Urothelium cell line (cell line): ENCODE measurements around the gene PCDHA8.
"Not testable (repeated sequence)": the region's sequence is repeated elsewhere in the genome, so short reads cannot be mapped to it uniquely, and the experiment has no call there.

ENCODE experiments used
- DNase-seq: peaks from one replicate; pipeline ENCODE4 v3.0.0; 2011; ENCODE audit warnings: low spot score, mixed read lengths
- FAIRE-seq: peaks from 2 replicates; lab custom pipeline; 2011; peaks lifted over from hg19 to GRCh38; lab: Jason Lieb, UNC

PCDHA8 gene

DNA sequence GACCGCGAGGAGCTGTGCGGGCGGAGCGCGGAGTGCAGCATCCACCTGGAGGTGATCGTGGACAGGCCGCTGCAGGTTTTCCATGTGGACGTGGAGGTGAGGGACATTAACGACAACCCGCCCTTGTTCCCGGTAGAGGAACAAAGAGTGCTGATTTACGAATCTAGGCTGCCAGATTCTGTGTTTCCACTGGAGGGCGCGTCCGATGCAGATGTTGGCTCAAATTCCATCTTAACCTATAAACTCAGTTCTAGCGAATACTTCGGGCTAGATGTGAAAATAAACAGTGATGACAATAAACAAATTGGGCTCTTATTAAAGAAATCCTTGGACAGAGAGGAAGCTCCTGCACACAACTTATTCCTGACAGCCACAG lies 12.6 kb upstream of the PCDHA8 start:
- FAIRE-seq (no peak), DNase-seq (peak; percentile 28)

- not testable (repeated sequence) for FAIRE-seq, DNase-seq
These were observed 11.2 kb upstream of the PCDHA8 start for GRCh38 chr5:140829511-140830501.

DNA sequence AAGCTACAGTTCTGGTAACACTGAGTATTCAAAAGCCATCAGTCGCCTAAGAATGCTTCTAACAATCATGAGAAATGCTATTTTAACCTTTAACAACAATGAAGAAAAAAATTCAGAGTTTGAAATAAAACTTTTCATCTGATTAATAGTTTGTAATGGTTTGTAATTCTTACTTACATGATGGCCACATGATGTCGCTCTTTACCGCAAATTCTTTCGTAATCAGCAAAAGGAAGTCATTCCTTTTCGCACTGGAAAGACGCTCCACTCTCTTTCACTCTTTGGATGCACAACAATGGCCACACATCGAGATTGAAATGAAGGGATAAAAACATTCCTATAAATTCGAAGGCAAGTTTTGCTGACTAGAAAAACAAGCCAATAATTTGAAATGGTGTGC lies 7.0 kb upstream of the PCDHA8 start, which contains the start of gene PCDHA7:
Gene PCDHA7 (plus strand): TSS at position 277 of the 400 bp plus-strand sequence. CDS start 115 bp downstream, at position 392.
- DNase-seq (no peak), FAIRE-seq (no peak)

- FAIRE-seq, DNase-seq: not testable (repeated sequence)
These were observed 6.5 kb upstream of the PCDHA8 start for GRCh38 chr5:140834439-140835008.

- FAIRE-seq: no peak
These were observed 5.1 kb upstream of the PCDHA8 start for GRCh38 chr5:140835622-140836510.

DNA sequence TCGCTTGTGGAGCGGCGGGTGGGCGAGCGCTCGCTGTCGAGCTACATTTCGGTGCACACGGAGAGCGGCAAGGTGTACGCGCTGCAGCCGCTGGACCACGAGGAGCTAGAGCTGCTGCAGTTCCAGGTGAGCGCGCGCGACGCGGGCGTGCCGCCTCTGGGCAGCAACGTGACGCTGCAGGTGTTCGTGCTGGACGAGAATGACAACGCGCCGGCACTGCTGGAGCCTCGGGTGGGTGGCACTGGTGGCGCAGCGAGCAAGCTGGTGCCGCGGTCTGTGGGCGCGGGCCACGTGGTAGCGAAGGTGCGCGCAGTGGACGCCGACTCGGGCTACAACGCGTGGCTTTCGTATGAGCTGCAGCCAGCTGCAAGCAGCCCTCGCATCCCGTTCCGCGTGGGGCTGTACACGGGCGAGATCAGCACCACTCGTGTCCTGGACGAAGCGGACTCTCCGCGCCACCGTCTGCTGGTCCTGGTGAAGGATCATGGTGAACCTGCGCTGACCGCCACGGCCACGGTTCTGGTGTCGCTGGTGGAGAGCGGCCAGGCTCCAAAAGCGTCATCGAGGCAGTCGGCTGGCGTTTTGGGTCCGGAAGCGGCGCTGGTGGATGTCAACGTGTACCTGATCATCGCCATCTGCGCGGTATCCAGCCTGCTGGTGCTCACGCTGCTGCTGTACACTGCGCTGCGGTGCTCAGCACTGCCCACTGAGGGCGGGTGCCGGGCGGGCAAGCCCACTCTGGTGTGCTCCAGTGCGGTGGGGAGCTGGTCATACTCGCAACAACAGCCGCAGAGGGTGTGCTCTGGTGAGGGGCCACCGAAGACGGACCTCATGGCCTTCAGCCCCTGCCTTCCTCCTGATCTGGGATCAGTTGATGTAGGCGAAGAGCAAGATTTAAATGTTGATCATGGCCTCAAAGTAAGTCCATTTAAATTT lies 2.1 kb downstream of the PCDHA8 start:
- no peak for DNase-seq
- no peak for FAIRE-seq

More at GRCh38 chr5:140835622-140836510, 5.1 kb upstream of the PCDHA8 start:
- no peak for DNase-seq

- not testable (repeated sequence) for FAIRE-seq, DNase-seq
These were observed 7.4 kb downstream of the PCDHA8 start, which contains the start of gene PCDHA9 for GRCh38 chr5:140848139-140849102. Gene PCDHA9, plus strand, starts transcription at chr5:140848382. Its CDS starts 114 bp downstream, at chr5:140848496.

GRCh38 chr5:140849831-140850634 lies 9.0 kb downstream of the PCDHA8 start:
- not testable (repeated sequence) for DNase-seq
- peak; percentile 9 for FAIRE-seq

GRCh38 chr5:140855772-140856674 lies 15.0 kb downstream of the PCDHA8 start, which contains the start of gene PCDHA10:
Gene PCDHA10, plus strand, starts transcription at chr5:140855897. Its CDS starts 152 bp downstream, at chr5:140856049.
- FAIRE-seq (no peak), DNase-seq (no peak)

DNA sequence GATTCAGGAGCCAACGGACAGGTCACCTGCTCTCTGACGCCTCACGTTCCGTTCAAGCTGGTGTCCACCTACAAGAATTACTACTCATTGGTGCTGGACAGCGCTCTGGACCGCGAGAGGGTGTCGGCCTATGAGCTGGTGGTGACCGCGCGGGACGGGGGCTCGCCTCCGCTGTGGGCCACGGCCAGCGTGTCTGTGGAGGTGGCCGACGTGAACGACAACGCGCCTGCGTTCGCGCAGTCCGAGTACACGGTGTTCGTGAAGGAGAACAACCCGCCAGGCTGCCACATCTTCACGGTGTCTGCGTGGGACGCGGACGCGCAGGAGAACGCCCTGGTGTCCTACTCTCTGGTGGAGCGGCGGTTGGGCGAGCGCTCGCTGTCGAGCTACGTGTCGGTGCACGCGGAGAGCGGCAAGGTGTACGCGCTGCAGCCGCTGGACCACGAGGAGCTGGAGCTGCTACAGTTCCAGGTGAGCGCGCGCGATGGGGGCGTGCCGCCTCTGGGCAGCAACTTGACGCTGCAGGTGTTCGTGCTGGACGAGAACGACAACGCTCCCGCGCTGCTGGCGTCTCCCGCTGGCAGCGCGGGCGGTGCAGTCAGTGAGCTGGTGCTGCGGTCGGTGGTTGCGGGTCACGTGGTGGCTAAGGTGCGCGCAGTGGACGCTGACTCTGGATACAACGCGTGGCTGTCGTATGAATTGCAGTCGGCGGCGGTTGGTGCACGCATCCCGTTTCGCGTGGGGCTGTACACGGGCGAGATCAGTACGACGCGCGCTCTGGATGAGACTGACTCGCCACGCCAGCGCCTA lies 16.4 kb downstream of the PCDHA8 start:
- FAIRE-seq (no peak), DNase-seq (no peak)

GRCh38 chr5:140857987-140858240 lies 16.9 kb downstream of the PCDHA8 start:
- no peak for DNase-seq
- FAIRE-seq: no peak

DNA sequence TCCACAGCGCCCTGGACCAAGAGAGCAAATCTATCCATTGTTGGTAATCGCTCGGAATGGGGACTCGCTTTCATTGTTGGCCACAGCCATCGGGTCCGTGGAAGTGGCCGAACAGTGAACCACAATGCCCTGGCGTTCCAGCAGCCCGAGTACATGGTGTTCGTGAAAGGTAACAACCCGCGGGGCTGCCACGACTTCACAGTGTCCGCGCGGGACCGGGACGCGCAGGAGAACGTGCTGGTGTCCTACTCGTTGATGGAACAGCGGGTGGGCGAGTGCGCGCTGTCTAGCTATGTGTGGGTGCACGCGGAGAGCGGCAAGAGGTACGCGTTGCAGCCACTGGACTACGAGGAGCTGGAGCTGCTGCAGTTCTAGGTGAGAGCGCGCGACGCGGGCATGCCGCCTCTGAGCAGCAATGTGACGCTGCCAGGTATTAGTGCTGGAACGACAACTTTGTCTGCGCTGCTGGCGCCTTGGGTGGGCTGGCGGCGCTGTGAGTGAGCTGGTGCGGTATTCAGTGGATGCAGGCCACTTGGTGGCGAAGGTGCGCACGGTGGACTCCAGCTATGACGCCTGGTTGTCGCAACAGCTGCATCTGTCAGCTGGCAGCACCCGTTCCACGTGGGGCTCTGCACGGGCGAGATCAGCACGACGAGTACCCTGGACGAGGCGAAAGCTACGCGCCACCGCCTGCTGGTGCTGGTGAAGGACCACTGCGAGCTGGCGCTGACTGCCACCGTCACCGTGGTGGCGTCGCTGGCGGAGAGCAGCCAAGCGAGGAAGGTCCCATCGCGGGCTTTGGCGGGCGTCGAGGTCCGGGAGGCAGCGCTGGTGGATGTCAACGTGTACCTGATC lies 21.7 kb downstream of the PCDHA8 start:
- no peak for FAIRE-seq
- no peak for DNase-seq

- no peak for FAIRE-seq
These were observed 28.0 kb downstream of the PCDHA8 start, which contains the start of gene PCDHA11 for GRCh38 chr5:140868721-140869554. Gene PCDHA11, plus strand, starts transcription at chr5:140868957. Its CDS starts 147 bp downstream, at chr5:140869104.

DNA sequence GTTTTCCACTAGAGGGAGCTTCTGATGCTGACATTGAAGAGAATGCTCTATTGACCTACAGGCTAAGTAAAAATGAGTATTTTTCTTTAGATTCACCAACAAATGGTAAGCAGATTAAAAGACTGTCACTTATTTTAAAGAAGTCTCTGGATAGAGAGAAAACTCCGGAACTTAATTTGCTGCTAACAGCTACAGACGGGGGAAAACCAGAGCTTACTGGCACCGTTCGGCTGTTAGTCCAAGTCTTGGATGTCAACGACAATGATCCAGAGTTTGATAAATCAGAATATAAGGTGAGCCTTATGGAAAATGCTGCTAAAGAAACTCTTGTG lies 28.5 kb downstream of the PCDHA8 start:
- FAIRE-seq: no peak

More at GRCh38 chr5:140868721-140869554, 28.0 kb downstream of the PCDHA8 start, which contains the start of gene PCDHA11:
- peak; percentile 58 for DNase-seq

More for the DNA sequence above, 28.5 kb downstream of the PCDHA8 start:
- no peak for DNase-seq
